ENCODE results near the gene DNAJB4.

DNA sequence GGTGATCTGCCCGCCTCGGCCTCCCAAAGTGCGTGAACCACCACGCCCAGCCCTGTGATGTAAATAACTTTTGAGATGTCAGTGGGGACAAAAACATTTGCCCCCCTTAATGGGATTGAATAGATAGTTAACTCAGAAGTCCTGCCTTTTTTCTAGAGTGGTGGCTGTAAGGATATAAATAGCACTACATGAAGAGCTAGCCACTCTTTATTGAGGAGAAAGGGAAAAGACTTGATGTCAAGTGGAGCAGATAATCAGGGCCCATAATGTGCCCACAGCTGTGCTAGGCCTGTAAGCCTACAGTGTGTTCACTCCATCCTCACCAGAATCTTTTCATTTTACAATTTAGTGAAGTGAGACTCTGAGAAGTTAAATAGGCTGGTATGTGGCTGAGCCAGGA is 44.7 kb downstream of the DNAJB4 start:
- TF ChIP-seq CTCF (IDR thresholded peaks at IDR 0.05) (no peak), POLR2A (IDR thresholded peaks at IDR 0.05) (no peak)

Measured in testis (tissue), 2 donors.